ENCODE measurements around the gene LNPEP.

Gene LNPEP

GRCh38 chr5:97041239-97041638 is 105.4 kb downstream of the LNPEP start:
- Histone ChIP-seq H3K36me3 (ENCODE audit: control insufficient read depth, insufficient read depth, low read length, severe bottlenecking) (peaks cover 24% of the 10 kb centered on the region), H3K4me1 (ENCODE audit: control insufficient read depth, insufficient read depth, low read length) (no peaks in the 10 kb centered on the region), H3K9me3 (ENCODE audit: control insufficient read depth, low read length) (no peaks in the 10 kb centered on the region), H3K9ac (ENCODE audit: low read length) (no peak overlapping the region), H3K27me3 (replicated peaks; ENCODE audit: control insufficient read depth, insufficient read depth, low read length) (no peaks in the 10 kb centered on the region), H3K4me3 (ENCODE audit: low read length) (no peak overlapping the region)
- DNase-seq (ENCODE audit: low read depth), result no peak

DNA sequence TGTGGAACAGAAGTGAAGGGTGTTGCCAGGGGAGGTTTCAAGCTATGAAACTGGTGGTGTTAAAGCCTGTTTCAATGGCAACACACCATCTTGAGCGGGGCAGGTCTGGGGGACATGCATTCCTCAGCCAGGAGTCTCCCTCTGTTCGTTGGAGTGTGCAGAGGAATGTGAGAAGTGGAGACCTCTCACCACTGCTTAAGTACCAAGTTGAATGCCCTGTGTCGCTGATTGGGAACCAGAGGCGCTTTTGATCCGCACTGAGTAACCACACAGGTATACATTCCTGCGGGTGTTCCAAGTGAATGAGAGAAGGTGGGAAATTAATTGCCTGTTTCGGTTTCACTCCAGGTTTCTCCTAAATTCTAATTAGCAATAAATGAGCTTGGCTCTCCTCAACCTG is 107.1 kb downstream of the LNPEP start:
- no peak overlapping the region for H3K4me3 ChIP-seq (ENCODE audit: low read length)
- DNase-seq (ENCODE audit: low read depth), result no peak
- H3K9me3 ChIP-seq (ENCODE audit: control insufficient read depth, low read length), result no peaks in the 10 kb centered on the region

DNA sequence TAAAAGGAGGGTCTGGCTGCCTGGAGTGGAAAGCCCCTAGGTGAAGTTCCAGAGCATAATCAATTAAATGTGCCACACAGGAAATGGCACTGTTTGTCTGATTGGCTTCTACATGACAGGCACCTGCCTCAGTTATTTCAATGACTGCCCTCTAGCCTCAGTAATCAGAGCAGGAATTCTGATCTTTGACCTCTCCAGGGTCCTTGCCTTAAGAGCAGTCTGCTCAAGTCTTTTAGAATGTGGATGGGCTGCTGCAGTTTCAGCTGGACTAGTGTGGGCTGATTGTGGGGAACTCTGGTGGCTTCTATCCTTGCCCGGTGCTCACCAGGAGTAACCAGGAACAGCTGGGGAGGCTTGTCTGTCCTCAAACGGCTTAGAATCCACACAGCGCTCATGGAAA is 107.6 kb downstream of the LNPEP start:
- no peak for DNase-seq (ENCODE audit: low read depth)

More for the DNA sequence above, 107.1 kb downstream of the LNPEP start:
- Histone ChIP-seq H3K27me3 (replicated peaks; ENCODE audit: control insufficient read depth, insufficient read depth, low read length) (no peaks in the 10 kb centered on the region), H3K36me3 (ENCODE audit: control insufficient read depth, insufficient read depth, low read length, severe bottlenecking) (peaks cover 6% of the 10 kb centered on the region), H3K9ac (ENCODE audit: low read length) (no peak overlapping the region), H3K4me1 (ENCODE audit: control insufficient read depth, insufficient read depth, low read length) (no peaks in the 10 kb centered on the region)

GRCh38 chr5:97044052-97044451 is 108.2 kb downstream of the LNPEP start:
- Histone ChIP-seq H3K9ac (ENCODE audit: low read length) (no peak overlapping the region), H3K27me3 (replicated peaks; ENCODE audit: control insufficient read depth, insufficient read depth, low read length) (peaks cover 3% of the 10 kb centered on the region), H3K9me3 (ENCODE audit: control insufficient read depth, low read length) (no peaks in the 10 kb centered on the region), H3K36me3 (ENCODE audit: control insufficient read depth, insufficient read depth, low read length, severe bottlenecking) (peaks cover 4% of the 10 kb centered on the region), H3K4me1 (ENCODE audit: control insufficient read depth, insufficient read depth, low read length) (no peaks in the 10 kb centered on the region), H3K4me3 (ENCODE audit: low read length) (no peak overlapping the region)
- DNase-seq (ENCODE audit: low read depth), result no peak

More for the DNA sequence above, 107.6 kb downstream of the LNPEP start:
- H3K4me3 ChIP-seq (ENCODE audit: low read length), result no peak overlapping the region
- H3K36me3 ChIP-seq (ENCODE audit: control insufficient read depth, insufficient read depth, low read length, severe bottlenecking), result peaks cover 4% of the 10 kb centered on the region
- no peaks in the 10 kb centered on the region for H3K9me3 ChIP-seq (ENCODE audit: control insufficient read depth, low read length)
- no peak overlapping the region for H3K9ac ChIP-seq (ENCODE audit: low read length)
- no peaks in the 10 kb centered on the region for H3K4me1 ChIP-seq (ENCODE audit: control insufficient read depth, insufficient read depth, low read length)
- H3K27me3 ChIP-seq (replicated peaks; ENCODE audit: control insufficient read depth, insufficient read depth, low read length), result no peaks in the 10 kb centered on the region

DNA sequence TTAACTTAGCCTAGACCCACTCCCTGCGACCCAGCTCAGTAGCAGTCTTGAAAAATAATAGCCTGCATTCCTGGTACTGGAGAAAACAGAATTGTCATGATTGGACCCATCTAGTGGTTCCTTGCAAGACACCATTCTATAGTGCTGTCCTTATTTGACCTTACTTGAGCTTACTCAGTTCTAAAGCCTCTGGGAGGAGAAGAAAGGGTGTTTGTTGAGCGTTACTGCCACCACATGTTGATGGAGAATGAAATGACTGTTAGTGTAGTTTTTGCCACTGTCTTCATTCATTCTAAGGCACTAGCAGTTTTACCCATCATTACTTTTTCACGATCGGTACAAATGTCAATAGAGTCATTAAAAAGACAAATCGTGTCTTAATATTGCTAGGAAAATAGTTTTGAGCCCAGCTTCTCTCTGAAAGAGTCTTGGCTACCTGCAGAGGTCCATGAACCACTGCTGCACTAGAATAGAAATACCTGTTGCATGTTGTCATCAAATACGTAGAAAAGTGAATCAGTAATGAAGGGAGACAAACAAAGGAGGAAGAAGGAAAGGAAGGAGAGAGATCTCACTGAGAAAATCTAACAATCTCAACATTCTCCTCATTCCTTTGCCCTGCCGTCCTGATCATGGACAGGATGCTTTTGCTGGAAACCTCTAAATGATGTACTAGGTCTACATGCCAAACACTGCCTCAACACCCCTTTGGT is 110.5 kb downstream of the LNPEP start:
- peaks cover 13% of the 10 kb centered on the region for H3K27me3 ChIP-seq (replicated peaks; ENCODE audit: control insufficient read depth, insufficient read depth, low read length)
- H3K9me3 ChIP-seq (ENCODE audit: control insufficient read depth, low read length), result no peaks in the 10 kb centered on the region
- H3K36me3 ChIP-seq (ENCODE audit: control insufficient read depth, insufficient read depth, low read length, severe bottlenecking), result no peaks in the 10 kb centered on the region
- H3K4me3 ChIP-seq (ENCODE audit: low read length), result no peak overlapping the region
- no peak overlapping the region for H3K9ac ChIP-seq (ENCODE audit: low read length)
- DNase-seq (ENCODE audit: low read depth), result peak; percentile 10
- no peaks in the 10 kb centered on the region for H3K4me1 ChIP-seq (ENCODE audit: control insufficient read depth, insufficient read depth, low read length)

GRCh38 chr5:97047076-97047475 is 111.2 kb downstream of the LNPEP start:
- no peaks in the 10 kb centered on the region for H3K36me3 ChIP-seq (ENCODE audit: control insufficient read depth, insufficient read depth, low read length, severe bottlenecking)
- peaks cover 13% of the 10 kb centered on the region for H3K27me3 ChIP-seq (replicated peaks; ENCODE audit: control insufficient read depth, insufficient read depth, low read length)
- no peak for DNase-seq (ENCODE audit: low read depth)
- peaks cover 3% of the 10 kb centered on the region for H3K9me3 ChIP-seq (ENCODE audit: control insufficient read depth, low read length)
- no peak overlapping the region for H3K9ac ChIP-seq (ENCODE audit: low read length)
- H3K4me1 ChIP-seq (ENCODE audit: control insufficient read depth, insufficient read depth, low read length), result no peaks in the 10 kb centered on the region
- no peak overlapping the region for H3K4me3 ChIP-seq (ENCODE audit: low read length)

DNA sequence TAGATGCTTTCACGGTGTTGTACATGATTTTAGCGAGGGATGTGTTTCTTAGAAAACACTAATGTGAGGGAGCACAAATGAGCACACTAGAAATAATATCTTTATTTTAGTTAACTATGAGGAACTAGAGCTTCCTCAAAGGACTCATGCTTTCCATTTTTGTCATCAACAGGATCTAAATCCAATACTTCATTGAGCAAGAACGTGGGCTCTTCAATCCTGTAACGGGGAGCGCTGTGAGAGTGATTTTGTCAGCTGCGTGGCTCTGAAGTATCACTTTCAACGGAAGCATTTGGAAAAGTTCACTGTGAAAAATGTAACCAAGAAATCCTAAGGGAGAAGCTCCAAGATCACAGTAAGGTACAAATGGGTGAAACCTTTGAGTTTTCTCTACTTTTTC is 113.3 kb downstream of the LNPEP start:
- no peak for DNase-seq (ENCODE audit: low read depth)
- Histone ChIP-seq H3K9me3 (ENCODE audit: control insufficient read depth, low read length) (peaks cover 11% of the 10 kb centered on the region), H3K4me1 (ENCODE audit: control insufficient read depth, insufficient read depth, low read length) (no peaks in the 10 kb centered on the region), H3K4me3 (ENCODE audit: low read length) (no peak overlapping the region), H3K9ac (ENCODE audit: low read length) (no peak overlapping the region), H3K36me3 (ENCODE audit: control insufficient read depth, insufficient read depth, low read length, severe bottlenecking) (no peaks in the 10 kb centered on the region), H3K27me3 (replicated peaks; ENCODE audit: control insufficient read depth, insufficient read depth, low read length) (peaks cover 13% of the 10 kb centered on the region)

DNA sequence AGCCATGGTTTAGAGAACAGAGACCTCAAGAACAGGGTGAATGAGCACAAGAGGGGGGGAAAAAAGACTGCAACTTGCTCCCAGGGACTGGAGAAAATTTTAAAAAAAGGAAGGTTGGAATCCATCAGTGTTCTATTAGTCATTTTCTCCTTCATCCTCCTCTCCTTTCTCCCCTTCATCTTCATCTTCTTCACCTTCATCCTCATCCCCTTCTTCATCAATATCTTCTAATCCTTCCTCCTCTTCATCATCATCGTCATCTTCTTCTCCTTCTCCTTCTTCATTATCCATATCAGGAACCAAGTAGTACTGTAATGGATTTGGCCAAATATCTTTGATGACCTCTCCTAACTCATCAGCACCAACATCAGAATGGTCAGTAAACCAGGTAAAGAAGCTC is 120.4 kb downstream of the LNPEP start:
- no peaks in the 10 kb centered on the region for H3K27me3 ChIP-seq (replicated peaks; ENCODE audit: control insufficient read depth, insufficient read depth, low read length)
- no peak overlapping the region for H3K4me3 ChIP-seq (ENCODE audit: low read length)
- no peak for DNase-seq (ENCODE audit: low read depth)
- no peaks in the 10 kb centered on the region for H3K4me1 ChIP-seq (ENCODE audit: control insufficient read depth, insufficient read depth, low read length)
- no peak overlapping the region for H3K9ac ChIP-seq (ENCODE audit: low read length)
- H3K9me3 ChIP-seq (ENCODE audit: control insufficient read depth, low read length), result peaks cover 22% of the 10 kb centered on the region
- no peaks in the 10 kb centered on the region for H3K36me3 ChIP-seq (ENCODE audit: control insufficient read depth, insufficient read depth, low read length, severe bottlenecking)

DNA sequence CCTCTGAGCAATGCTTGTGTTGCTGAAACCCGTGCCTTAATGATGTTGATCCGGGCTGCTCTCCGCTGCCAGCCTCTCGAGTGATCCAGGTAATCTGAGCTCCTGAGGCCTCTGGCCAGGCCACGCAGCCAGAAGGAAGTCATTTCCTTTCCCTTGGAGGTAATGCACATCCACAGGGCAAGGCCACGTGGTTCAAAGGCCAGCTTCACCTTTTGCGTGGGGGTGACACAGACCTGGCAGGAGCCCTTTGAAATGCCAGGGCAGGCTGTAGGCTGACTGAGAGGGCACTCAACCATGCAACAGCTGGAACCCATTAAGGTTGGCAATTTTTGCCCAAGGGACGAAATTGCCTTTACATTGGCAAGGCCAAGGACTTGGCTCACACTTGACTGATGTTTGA is 126.2 kb downstream of the LNPEP start:
- no peaks in the 10 kb centered on the region for H3K36me3 ChIP-seq (ENCODE audit: control insufficient read depth, insufficient read depth, low read length, severe bottlenecking)
- no peak for DNase-seq (ENCODE audit: low read depth)
- H3K27me3 ChIP-seq (replicated peaks; ENCODE audit: control insufficient read depth, insufficient read depth, low read length), result no peaks in the 10 kb centered on the region
- H3K9ac ChIP-seq (ENCODE audit: low read length), result no peak overlapping the region
- H3K4me3 ChIP-seq (ENCODE audit: low read length), result no peak overlapping the region
- peaks cover 11% of the 10 kb centered on the region for H3K9me3 ChIP-seq (ENCODE audit: control insufficient read depth, low read length)
- H3K4me1 ChIP-seq (ENCODE audit: control insufficient read depth, insufficient read depth, low read length), result no peaks in the 10 kb centered on the region

DNA sequence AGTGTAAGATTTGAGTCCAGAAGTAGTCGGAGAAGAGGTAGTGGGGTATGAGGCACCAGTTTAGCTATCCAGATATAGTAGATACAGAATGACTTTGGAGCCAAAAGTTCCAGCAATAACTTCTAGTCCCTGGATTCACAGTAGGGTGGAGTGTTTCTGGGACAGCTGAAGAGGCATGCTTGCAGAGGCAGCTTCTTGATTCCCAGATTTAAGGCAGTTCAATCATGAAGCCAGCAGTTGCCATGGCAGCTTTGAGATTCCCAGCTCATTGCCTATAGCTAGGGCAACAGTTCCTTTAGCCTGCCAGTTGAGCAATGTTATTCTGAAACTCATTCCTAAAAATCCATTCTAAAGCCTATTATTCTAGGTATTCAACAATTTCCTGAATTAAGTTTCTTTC is 127.4 kb downstream of the LNPEP start:
- peak; percentile 12 for DNase-seq (ENCODE audit: low read depth)

GRCh38 chr5:97065475-97065874 is 129.6 kb downstream of the LNPEP start:
- no peaks in the 10 kb centered on the region for H3K27me3 ChIP-seq (replicated peaks; ENCODE audit: control insufficient read depth, insufficient read depth, low read length)
- H3K4me1 ChIP-seq (ENCODE audit: control insufficient read depth, insufficient read depth, low read length), result no peaks in the 10 kb centered on the region
- no peak overlapping the region for H3K4me3 ChIP-seq (ENCODE audit: low read length)
- H3K9ac ChIP-seq (ENCODE audit: low read length), result no peak overlapping the region
- peaks cover 2% of the 10 kb centered on the region for H3K9me3 ChIP-seq (ENCODE audit: control insufficient read depth, low read length)
- no peak for DNase-seq (ENCODE audit: low read depth)
- no peaks in the 10 kb centered on the region for H3K36me3 ChIP-seq (ENCODE audit: control insufficient read depth, insufficient read depth, low read length, severe bottlenecking)

More for the DNA sequence above, 127.4 kb downstream of the LNPEP start:
- Histone ChIP-seq H3K36me3 (ENCODE audit: control insufficient read depth, insufficient read depth, low read length, severe bottlenecking) (no peaks in the 10 kb centered on the region), H3K27me3 (replicated peaks; ENCODE audit: control insufficient read depth, insufficient read depth, low read length) (no peaks in the 10 kb centered on the region), H3K4me3 (ENCODE audit: low read length) (no peak overlapping the region), H3K9ac (ENCODE audit: low read length) (no peak overlapping the region), H3K4me1 (ENCODE audit: control insufficient read depth, insufficient read depth, low read length) (no peaks in the 10 kb centered on the region), H3K9me3 (ENCODE audit: control insufficient read depth, low read length) (peaks cover 11% of the 10 kb centered on the region)

DNA sequence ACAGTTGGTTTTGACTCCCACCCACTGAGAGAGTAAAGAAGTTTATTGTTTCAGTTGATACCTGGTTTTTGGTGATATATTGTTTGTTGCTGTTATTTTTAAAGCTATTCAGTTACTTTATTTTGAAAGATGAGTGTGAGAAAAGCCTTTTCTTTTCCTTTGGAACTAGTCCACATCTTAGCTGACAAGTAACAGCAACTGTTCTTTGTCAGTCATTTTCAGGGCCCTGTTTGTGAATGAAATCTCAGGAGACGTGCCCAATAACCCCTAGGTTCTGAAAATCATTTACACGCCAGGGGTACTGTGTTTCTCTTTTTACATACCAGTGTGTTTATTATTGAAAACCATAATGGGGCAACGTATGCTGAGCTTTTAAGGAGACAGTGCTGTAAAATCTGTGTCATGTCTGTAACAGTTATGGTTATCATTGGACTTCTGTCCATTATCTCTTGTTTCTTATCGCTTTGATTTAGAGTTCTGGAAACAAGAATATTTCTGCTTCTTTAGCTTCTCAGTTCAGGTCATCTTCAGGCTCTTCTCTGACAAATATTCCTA is 131.5 kb downstream of the LNPEP start:
- no peaks in the 10 kb centered on the region for H3K9me3 ChIP-seq (ENCODE audit: control insufficient read depth, low read length)
- H3K27me3 ChIP-seq (replicated peaks; ENCODE audit: control insufficient read depth, insufficient read depth, low read length), result no peaks in the 10 kb centered on the region
- no peak overlapping the region for H3K9ac ChIP-seq (ENCODE audit: low read length)
- no peaks in the 10 kb centered on the region for H3K36me3 ChIP-seq (ENCODE audit: control insufficient read depth, insufficient read depth, low read length, severe bottlenecking)
- peaks cover 8% of the 10 kb centered on the region for H3K4me1 ChIP-seq (ENCODE audit: control insufficient read depth, insufficient read depth, low read length)
- DNase-seq (ENCODE audit: low read depth), result no peak
- no peak overlapping the region for H3K4me3 ChIP-seq (ENCODE audit: low read length)
